Purkinje cell (primary cell): ENCODE results near the gene OR51S1. TPM values are rescaled to one million over a fixed set of nuclear protein-coding genes. Genes with fewer than 3 reads are reported as not detected.

Source experiments
- polyA plus RNA-seq: library from polyadenylated mRNA; unstranded; fragments of >200 nt; fragmentation: Nextera tagmentation; gene quantifications from 2 replicates; pipeline ENCODE4 v1.2.1, GENCODE V29; 2014

Gene OR51S1, protein sequence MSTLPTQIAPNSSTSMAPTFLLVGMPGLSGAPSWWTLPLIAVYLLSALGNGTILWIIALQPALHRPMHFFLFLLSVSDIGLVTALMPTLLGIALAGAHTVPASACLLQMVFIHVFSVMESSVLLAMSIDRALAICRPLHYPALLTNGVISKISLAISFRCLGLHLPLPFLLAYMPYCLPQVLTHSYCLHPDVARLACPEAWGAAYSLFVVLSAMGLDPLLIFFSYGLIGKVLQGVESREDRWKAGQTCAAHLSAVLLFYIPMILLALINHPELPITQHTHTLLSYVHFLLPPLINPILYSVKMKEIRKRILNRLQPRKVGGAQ
- not detected in 2 replicates for polyA plus RNA-seq

DNA sequence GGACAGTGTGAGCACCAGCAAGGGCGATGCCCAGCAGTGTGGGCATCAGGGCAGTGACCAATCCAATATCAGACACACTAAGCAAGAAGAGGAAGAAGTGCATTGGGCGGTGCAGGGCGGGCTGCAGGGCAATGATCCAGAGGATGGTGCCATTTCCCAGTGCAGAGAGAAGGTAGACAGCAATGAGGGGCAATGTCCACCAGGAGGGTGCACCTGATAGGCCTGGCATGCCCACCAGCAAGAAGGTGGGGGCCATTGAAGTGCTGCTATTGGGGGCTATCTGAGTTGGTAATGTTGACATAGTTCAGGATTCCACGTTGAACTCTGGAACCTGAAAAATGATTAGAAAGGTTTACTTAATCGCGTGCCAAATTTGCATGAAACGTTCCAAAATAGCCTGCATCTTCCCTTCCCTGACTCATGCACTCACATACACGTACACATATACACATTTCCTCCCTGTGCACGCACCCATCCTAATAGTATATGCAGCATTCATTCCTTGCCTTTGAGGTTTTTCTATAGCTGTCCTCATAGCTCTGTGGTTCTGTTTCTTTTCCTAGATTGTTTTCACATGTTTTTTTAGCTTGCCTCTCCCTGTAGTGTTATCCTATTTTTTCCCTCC lies at the start of gene OR51S1:
Gene OR51S1 (minus strand): TSS at position 301 of the 625 bp plus-strand sequence. CDS start 0 bp downstream, at position 301.

DNA sequence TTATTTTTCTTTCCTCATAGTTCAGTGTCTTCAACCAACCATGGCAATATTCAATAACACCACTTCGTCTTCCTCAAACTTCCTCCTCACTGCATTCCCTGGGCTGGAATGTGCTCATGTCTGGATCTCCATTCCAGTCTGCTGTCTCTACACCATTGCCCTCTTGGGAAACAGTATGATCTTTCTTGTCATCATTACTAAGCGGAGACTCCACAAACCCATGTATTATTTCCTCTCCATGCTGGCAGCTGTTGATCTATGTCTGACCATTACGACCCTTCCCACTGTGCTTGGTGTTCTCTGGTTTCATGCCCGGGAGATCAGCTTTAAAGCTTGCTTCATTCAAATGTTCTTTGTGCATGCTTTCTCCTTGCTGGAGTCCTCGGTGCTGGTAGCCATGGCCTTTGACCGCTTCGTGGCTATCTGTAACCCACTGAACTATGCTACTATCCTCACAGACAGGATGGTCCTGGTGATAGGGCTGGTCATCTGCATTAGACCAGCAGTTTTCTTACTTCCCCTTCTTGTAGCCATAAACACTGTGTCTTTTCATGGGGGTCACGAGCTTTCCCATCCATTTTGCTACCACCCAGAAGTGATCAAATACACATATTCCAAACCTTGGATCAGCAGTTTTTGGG lies 33.0 kb upstream of the OR51S1 start, which contains the start of gene OR51T1:
Gene OR51T1 (plus strand): TSS at position 41 of the 641 bp plus-strand sequence. CDS start 0 bp downstream, at position 41.

DNA sequence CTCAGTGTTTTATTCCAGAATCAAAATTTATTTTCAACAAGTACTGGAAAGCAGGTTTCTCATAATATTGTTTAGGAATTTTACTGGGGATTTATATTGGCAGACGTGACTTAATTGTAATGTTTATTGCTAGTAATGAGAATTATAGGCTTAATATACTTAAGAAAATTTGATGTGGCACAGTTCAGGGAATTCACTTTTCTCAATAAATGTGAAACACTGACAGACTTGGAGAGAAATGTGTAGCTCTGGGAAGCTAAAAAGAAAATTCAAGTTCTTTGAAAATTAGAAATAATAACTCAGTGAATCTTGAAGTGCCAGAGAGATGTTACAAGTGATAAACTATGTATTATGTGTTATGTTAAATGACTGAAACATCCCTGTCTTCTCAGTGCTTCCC lies 28.0 kb downstream of the OR51S1 start, which contains the start of gene OR51F2:
Gene OR51F2 (plus strand): TSS at position 301 of the 400 bp plus-strand sequence. CDS start 101 bp downstream, outside the sequence.

DNA sequence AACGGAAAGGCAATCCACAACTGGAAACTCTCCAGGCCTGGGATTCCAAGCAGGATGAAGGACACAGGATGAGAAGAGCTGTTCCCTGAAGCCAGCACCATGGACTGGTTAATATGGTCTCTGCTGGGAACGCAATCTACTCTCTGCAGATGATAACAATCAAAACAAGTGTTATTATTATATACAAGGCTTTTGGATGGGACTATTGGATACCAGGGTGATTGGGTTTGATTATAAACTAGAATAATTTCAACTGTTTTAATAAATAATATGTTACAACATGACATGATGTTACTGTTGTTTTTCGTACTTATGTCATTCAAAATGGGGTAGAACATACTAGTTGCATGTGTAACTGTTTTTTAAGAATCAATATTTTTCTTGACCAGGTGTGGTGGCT lies 44.7 kb downstream of the OR51S1 start, which contains the start of gene OR52R1:
Gene OR52R1 (minus strand): TSS at position 101 of the 400 bp plus-strand sequence. CDS start 0 bp downstream, at position 101.

Other genes starting within 250 kb of the OR51S1 start
- gene TRIM68, start 241.0 kb downstream of the OR51S1 start, polyA plus RNA-seq = 5.0 and 6.0 TPM in 2 replicates
- gene OR51D1, start 211.7 kb downstream of the OR51S1 start, polyA plus RNA-seq = not detected in 2 replicates
- not detected in 2 replicates for gene OR51E1, start 205.2 kb downstream of the OR51S1 start, polyA plus RNA-seq
- not detected in 2 replicates for gene OR51E2, start 151.4 kb downstream of the OR51S1 start, polyA plus RNA-seq
- not detected in 2 replicates for gene MMP26, start 144.4 kb downstream of the OR51S1 start, polyA plus RNA-seq
- gene OR51F1, start 79.3 kb downstream of the OR51S1 start, polyA plus RNA-seq = not detected in 2 replicates
- not detected in 2 replicates for gene OR52R1, start 44.8 kb downstream of the OR51S1 start, polyA plus RNA-seq
- not detected in 2 replicates for gene OR51F2, start 27.9 kb downstream of the OR51S1 start, polyA plus RNA-seq
- gene OR51T1, start 32.7 kb upstream of the OR51S1 start, polyA plus RNA-seq = not detected in 2 replicates
- gene OR51A7, start 54.6 kb upstream of the OR51S1 start, polyA plus RNA-seq = not detected in 2 replicates
- not detected in 2 replicates for gene OR51G2, start 70.1 kb upstream of the OR51S1 start, polyA plus RNA-seq
- gene OR51G1, start 75.1 kb upstream of the OR51S1 start, polyA plus RNA-seq = not detected in 2 replicates
- gene OR51A4, start 98.4 kb upstream of the OR51S1 start, polyA plus RNA-seq = not detected in 2 replicates
- gene OR51A2, start 106.5 kb upstream of the OR51S1 start, polyA plus RNA-seq = not detected in 2 replicates
- not detected in 2 replicates for gene OR51L1, start 145.6 kb upstream of the OR51S1 start, polyA plus RNA-seq
- not detected in 2 replicates for gene OR52J3, start 197.3 kb upstream of the OR51S1 start, polyA plus RNA-seq
- gene OR52E2, start 210.4 kb upstream of the OR51S1 start, polyA plus RNA-seq = not detected in 2 replicates
- not detected in 2 replicates for gene OR52E1, start 220.4 kb upstream of the OR51S1 start, polyA plus RNA-seq